ENCODE measurements around the gene LCNL1. TPM values are rescaled to one million over a fixed set of nuclear protein-coding genes. Genes with fewer than 3 reads are reported as not detected.
A peak's percentile ranks its signal among the peaks of the same experiment; 100 is the strongest.

The LCNL1 gene
- total and polyA plus RNA-seq, 2 experiments from 2014 or later: 0.13 to 0.47 TPM

DNA sequence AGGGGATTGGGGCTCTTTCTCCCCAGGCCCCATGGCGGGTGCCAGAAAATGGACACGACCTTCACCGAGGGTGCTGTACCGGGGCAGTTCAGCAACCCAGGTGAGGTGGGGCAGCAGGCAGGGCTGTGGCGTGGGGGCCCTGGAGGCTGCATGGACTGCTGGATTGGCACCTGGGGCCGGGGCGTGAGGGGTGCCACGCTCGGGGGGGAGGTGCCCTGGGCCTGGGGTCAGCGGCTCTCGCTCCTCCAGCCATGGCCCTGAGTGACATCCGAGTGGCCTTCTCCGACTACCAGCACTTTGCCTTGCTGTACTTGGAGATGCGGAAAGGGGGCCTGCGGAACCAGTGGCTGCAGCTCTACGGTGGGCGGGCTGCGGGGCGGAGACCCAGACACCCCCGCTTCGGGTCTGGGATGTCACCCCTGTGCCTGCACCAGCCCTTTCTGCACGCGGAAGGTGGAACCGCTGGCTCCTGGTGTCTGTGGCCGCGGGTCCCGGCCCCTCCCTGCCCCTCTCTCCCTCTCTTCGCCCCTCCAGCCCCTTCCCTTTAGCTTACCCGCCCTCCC, 1.8 kb downstream of the LCNL1 start:
- WGBS (ENCODE audit: low lambda C conversion rate, missing lambda C conversion rate): 88% methylated on average over 5 of the region's 29 CpGs
- H3K27me3 ChIP-seq: peaks cover 15% of the 10 kb centered on the region
- H3K4me1 ChIP-seq (ENCODE audit: insufficient read depth): peaks cover 3% of the 10 kb centered on the region
- H3K4me3 ChIP-seq: no peak overlapping the region
- no peak overlapping the region for H3K27ac ChIP-seq
- no peak overlapping the region for H2AFZ ChIP-seq
- no peaks in the 10 kb centered on the region for H3K79me2 ChIP-seq
- H3K9me3 ChIP-seq (ENCODE audit: low read depth): no peaks in the 10 kb centered on the region
- TF ChIP-seq EZH2phosphoT487 (IDR thresholded peaks at IDR 0.05; ENCODE audit: low read depth, severe bottlenecking, unreplicated experiment) (no peak), EZH2 (IDR thresholded peaks at IDR 0.05; ENCODE audit: borderline replicate concordance) (no peak)
- TF ChIP-seq, protein P1, sequence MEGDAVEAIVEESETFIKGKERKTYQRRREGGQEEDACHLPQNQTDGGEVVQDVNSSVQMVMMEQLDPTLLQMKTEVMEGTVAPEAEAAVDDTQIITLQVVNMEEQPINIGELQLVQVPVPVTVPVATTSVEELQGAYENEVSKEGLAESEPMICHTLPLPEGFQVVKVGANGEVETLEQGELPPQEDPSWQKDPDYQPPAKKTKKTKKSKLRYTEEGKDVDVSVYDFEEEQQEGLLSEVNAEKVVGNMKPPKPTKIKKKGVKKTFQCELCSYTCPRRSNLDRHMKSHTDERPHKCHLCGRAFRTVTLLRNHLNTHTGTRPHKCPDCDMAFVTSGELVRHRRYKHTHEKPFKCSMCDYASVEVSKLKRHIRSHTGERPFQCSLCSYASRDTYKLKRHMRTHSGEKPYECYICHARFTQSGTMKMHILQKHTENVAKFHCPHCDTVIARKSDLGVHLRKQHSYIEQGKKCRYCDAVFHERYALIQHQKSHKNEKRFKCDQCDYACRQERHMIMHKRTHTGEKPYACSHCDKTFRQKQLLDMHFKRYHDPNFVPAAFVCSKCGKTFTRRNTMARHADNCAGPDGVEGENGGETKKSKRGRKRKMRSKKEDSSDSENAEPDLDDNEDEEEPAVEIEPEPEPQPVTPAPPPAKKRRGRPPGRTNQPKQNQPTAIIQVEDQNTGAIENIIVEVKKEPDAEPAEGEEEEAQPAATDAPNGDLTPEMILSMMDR (IDR thresholded peaks at IDR 0.05; ENCODE audit: poor library complexity): no peak
- no peak overlapping the region for H3K4me2 ChIP-seq
- H3K9me2 ChIP-seq (replicated peaks; ENCODE audit: insufficient read depth): no peaks in the 10 kb centered on the region
- no peak for DNase-seq (ENCODE audit: low spot score)
- H3K36me3 ChIP-seq (replicated peaks; ENCODE audit: insufficient read depth, low read depth): no peaks in the 10 kb centered on the region
- H4K20me1 ChIP-seq (ENCODE audit: insufficient read depth, poor library complexity, severe bottlenecking): no peaks in the 10 kb centered on the region

DNA sequence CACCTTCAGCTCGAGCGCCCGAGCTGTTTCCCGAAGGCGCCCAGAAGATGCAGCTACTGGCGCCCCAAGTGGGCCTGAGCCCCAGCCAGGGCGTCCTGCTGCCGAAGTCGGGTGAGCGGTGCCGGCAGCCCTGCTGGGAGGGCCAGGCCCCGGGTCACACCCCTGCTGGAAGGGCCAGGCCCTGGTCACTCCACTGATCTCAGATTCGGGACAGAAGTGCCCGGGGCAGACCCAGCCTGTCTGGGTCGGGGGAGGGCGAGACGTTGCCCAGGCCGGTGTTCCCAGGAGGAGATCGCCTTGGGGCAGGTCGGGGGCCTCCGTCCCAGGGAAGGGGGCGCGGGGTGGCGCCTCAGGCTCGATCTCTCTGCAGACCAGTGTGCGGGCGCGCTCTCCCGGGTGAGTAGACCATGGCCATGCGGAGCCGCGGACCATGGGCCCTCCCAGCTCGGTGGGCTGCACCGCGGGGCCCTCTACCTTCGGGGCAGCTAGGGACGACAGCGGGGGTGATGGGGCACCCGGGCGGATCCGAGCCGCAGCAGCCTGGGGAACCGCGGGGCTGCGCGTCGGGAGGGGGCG, 2.3 kb downstream of the LCNL1 start:
- no peak overlapping the region for H2AFZ ChIP-seq
- H3K27ac ChIP-seq: no peak overlapping the region
- H3K36me3 ChIP-seq (replicated peaks; ENCODE audit: insufficient read depth, low read depth): no peaks in the 10 kb centered on the region
- no peak for DNase-seq (ENCODE audit: low spot score)
- H3K9me2 ChIP-seq (replicated peaks; ENCODE audit: insufficient read depth): no peaks in the 10 kb centered on the region
- H4K20me1 ChIP-seq (ENCODE audit: insufficient read depth, poor library complexity, severe bottlenecking): no peaks in the 10 kb centered on the region
- peak overlapping the region; percentile 54 for H3K4me2 ChIP-seq
- H3K9me3 ChIP-seq (ENCODE audit: low read depth): no peaks in the 10 kb centered on the region
- no peaks in the 10 kb centered on the region for H3K79me2 ChIP-seq
- TF ChIP-seq EZH2 (IDR thresholded peaks at IDR 0.05; ENCODE audit: borderline replicate concordance) (peak; percentile 63), EZH2phosphoT487 (IDR thresholded peaks at IDR 0.05; ENCODE audit: low read depth, severe bottlenecking, unreplicated experiment) (no peak)
- H3K27me3 ChIP-seq: peaks cover 15% of the 10 kb centered on the region
- no peak overlapping the region for H3K4me3 ChIP-seq
- peaks cover 3% of the 10 kb centered on the region for H3K4me1 ChIP-seq (ENCODE audit: insufficient read depth)
- WGBS (ENCODE audit: low lambda C conversion rate, missing lambda C conversion rate): 37% methylated on average over 7 of the region's 48 CpGs

DNA sequence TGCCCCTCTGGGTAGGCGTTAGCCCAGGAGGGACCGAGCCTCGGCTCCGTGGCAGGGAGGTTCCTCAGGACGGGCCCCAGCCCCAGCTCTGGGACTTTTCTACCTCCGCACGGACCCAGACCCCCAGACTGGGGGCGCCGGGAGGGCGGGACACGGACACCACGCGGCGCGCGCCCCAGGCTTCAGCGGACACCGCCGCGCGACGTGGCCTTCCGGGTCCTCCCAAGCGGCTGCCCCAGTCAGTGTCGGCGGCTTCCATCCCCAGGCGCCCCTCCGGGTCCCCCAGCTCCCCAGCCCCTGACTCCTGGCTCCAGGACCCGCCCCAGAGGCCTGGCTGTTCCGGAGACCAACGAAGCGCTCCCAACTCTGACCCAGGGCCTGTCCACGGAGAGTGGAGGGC, 3.1 kb downstream of the LCNL1 start:
- Histone ChIP-seq H3K36me3 (replicated peaks; ENCODE audit: insufficient read depth, low read depth) (no peaks in the 10 kb centered on the region), H3K4me3 (no peak overlapping the region), H3K9me3 (ENCODE audit: low read depth) (no peaks in the 10 kb centered on the region), H3K27me3 (peaks cover 15% of the 10 kb centered on the region), H4K20me1 (ENCODE audit: insufficient read depth, poor library complexity, severe bottlenecking) (no peaks in the 10 kb centered on the region), H3K79me2 (no peaks in the 10 kb centered on the region), H2AFZ (no peak overlapping the region), H3K9me2 (replicated peaks; ENCODE audit: insufficient read depth) (no peaks in the 10 kb centered on the region), H3K4me1 (ENCODE audit: insufficient read depth) (peaks cover 3% of the 10 kb centered on the region), H3K27ac (no peak overlapping the region), H3K4me2 (peak overlapping the region; percentile 54)
- no peak for TF ChIP-seq EZH2 (IDR thresholded peaks at IDR 0.05; ENCODE audit: borderline replicate concordance)
- TF ChIP-seq EZH2phosphoT487 (IDR thresholded peaks at IDR 0.05; ENCODE audit: low read depth, severe bottlenecking, unreplicated experiment): no peak
- TF ChIP-seq, protein P1 (IDR thresholded peaks at IDR 0.05; ENCODE audit: poor library complexity): no peak
- WGBS (ENCODE audit: low lambda C conversion rate, missing lambda C conversion rate): 33% methylated on average over 7 of the region's 33 CpGs
- no peak for DNase-seq (ENCODE audit: low spot score)

DNA sequence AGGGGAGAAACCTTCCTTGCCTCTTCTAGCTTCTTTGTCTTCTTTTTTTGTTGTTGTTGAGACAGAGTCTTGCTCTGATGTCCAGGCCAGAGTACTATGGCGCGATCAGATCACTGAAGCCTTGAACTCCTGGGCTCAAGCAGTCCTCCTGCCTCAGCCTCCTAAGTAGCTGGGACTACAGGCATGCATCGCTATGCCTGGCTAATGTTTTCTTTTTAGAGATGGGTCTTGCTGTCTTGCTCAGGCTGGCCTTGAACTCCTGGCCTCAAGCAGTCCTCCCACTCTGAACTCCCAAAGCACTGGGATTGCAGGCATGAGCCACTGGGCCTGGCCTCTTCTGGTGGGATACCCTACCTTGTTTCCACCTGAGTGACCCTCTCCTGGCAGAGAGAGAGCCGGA, 6.1 kb downstream of the LCNL1 start:
- Histone ChIP-seq H3K36me3 (replicated peaks; ENCODE audit: insufficient read depth, low read depth) (no peaks in the 10 kb centered on the region), H2AFZ (no peak overlapping the region), H4K20me1 (ENCODE audit: insufficient read depth, poor library complexity, severe bottlenecking) (no peaks in the 10 kb centered on the region), H3K4me2 (no peak overlapping the region), H3K9me2 (replicated peaks; ENCODE audit: insufficient read depth) (no peaks in the 10 kb centered on the region), H3K9me3 (ENCODE audit: low read depth) (no peaks in the 10 kb centered on the region), H3K27ac (no peak overlapping the region), H3K79me2 (peaks cover 7% of the 10 kb centered on the region), H3K4me3 (no peak overlapping the region), H3K4me1 (ENCODE audit: insufficient read depth) (peaks cover 3% of the 10 kb centered on the region), H3K27me3 (peaks cover 15% of the 10 kb centered on the region)
- DNase-seq (ENCODE audit: low spot score): no peak
- TF ChIP-seq, protein P1 (IDR thresholded peaks at IDR 0.05; ENCODE audit: poor library complexity): no peak
- no peak for TF ChIP-seq EZH2 (IDR thresholded peaks at IDR 0.05; ENCODE audit: borderline replicate concordance)
- no peak for TF ChIP-seq EZH2phosphoT487 (IDR thresholded peaks at IDR 0.05; ENCODE audit: low read depth, severe bottlenecking, unreplicated experiment)
- WGBS (ENCODE audit: low lambda C conversion rate, missing lambda C conversion rate): 95% methylated on average over 4 of the region's 4 CpGs

Measured in hepatocyte (in vitro differentiated cells).